IgD-negative memory B cell (primary cell): ENCODE measurements around the gene LELP1. TPM values are rescaled to one million over a fixed set of nuclear protein-coding genes. Genes with fewer than 3 reads are reported as not detected.
"Not testable (repeated sequence)": the region's sequence is repeated elsewhere in the genome, so short reads cannot be mapped to it uniquely, and the experiment has no call there.

ENCODE experiments used
- H3K27ac Mint-ChIP-seq, 3 donors: one replicate each; pipeline ENCODE4 v1.8.0; 2020 to 2022; ENCODE audit warnings: mild to moderate bottlenecking in 3 of 3, mixed read lengths in 3 of 3, moderate library complexity in 1 of 3
- H3K27me3 Mint-ChIP-seq: one replicate; pipeline ENCODE4 v1.8.0; 2021; ENCODE audit warnings: mixed read lengths
- H3K36me3 Mint-ChIP-seq: one replicate; pipeline ENCODE4 v1.8.0; 2020; ENCODE audit warnings: mild to moderate bottlenecking, mixed read lengths
- H3K4me1 Mint-ChIP-seq, 3 donors: one replicate each; pipeline ENCODE4 v1.8.0; 2020 to 2022; ENCODE audit warnings: mixed read lengths in 3 of 3, mild to moderate bottlenecking in 1 of 3
- H3K4me3 Mint-ChIP-seq, 4 donors: one replicate each; pipeline ENCODE4 v1.8.0; 2020 to 2022; ENCODE audit warnings: mild to moderate bottlenecking in 4 of 4, mixed read lengths in 4 of 4, moderate library complexity in 3 of 4
- H3K9me3 Mint-ChIP-seq, 3 donors: one replicate each; pipeline ENCODE4 v1.8.0; 2020 to 2021; ENCODE audit warnings: mixed read lengths in 3 of 3, mild to moderate bottlenecking in 1 of 3
- polyA plus RNA-seq: library from polyadenylated mRNA; unstranded; fragments of 300-500 nt; fragmentation: Illumina TruSeq; gene quantifications from one replicate; pipeline ENCODE4 v1.2.3, GENCODE V29; 2021

The LELP1 gene
- polyA plus RNA-seq, 1 donor from 2014 or later = not detected

DNA sequence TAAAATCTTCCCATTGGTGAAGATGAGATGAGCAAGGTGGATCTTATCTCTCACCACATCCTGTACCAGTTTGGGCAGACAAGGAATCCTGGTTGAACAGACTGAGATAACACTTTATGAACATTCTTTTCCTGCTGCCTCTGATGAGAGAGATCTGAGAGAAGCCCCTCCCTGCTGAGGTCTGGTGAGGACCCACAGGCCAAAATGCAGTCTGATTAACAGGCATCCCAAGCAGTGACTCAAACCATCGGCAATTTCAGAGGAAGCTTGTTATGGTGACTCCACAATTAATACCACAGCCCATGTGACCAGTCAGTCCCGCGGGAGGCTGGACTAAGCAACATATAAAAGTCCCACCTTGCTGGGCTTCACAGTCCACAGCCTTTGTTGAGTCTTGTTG, 14.0 kb downstream of the LELP1 start, which contains the start of gene PRR9:
PRR9 (plus strand) TSS at position 373 of the 400 bp plus-strand sequence. CDS start 561 bp downstream, outside the sequence.
- peaks cover 3% of the 10 kb centered on the region for H3K36me3 Mint-ChIP-seq
- no peak within 1 kb of the TSS for H3K27ac Mint-ChIP-seq
- H3K4me3 Mint-ChIP-seq = no peak within 1 kb of the TSS
- peaks cover 2% of the 10 kb centered on the region for H3K27me3 Mint-ChIP-seq
- peaks cover 0 to 5% (median 0%) of the 10 kb centered on the region in 3 donors for H3K9me3 Mint-ChIP-seq
- H3K4me1 Mint-ChIP-seq = no peaks in the 10 kb centered on the region

- H3K27ac Mint-ChIP-seq = no peak overlapping the region
Measured at GRCh38 chr1:153217744-153218416, 14.7 kb downstream of the LELP1 start.

GRCh38 chr1:153220606-153221303, 17.5 kb downstream of the LELP1 start:
- no peak overlapping the region for H3K4me3 Mint-ChIP-seq
- H3K27me3 Mint-ChIP-seq = peaks cover 11% of the 10 kb centered on the region
- peaks cover 3% of the 10 kb centered on the region for H3K36me3 Mint-ChIP-seq
- H3K27ac Mint-ChIP-seq = no peak overlapping the region
- H3K4me1 Mint-ChIP-seq = peaks cover 0 to 2% (median 0%) of the 10 kb centered on the region in 3 donors
- no peaks in the 10 kb centered on the region for H3K9me3 Mint-ChIP-seq

More at GRCh38 chr1:153217744-153218416, 14.7 kb downstream of the LELP1 start:
- H3K4me1 Mint-ChIP-seq = no peaks in the 10 kb centered on the region
- H3K36me3 Mint-ChIP-seq = peaks cover 3% of the 10 kb centered on the region
- peaks cover 2% of the 10 kb centered on the region for H3K27me3 Mint-ChIP-seq
- H3K9me3 Mint-ChIP-seq = peaks cover 0 to 5% (median 0%) of the 10 kb centered on the region in 3 donors
- H3K4me3 Mint-ChIP-seq = no peak overlapping the region

DNA sequence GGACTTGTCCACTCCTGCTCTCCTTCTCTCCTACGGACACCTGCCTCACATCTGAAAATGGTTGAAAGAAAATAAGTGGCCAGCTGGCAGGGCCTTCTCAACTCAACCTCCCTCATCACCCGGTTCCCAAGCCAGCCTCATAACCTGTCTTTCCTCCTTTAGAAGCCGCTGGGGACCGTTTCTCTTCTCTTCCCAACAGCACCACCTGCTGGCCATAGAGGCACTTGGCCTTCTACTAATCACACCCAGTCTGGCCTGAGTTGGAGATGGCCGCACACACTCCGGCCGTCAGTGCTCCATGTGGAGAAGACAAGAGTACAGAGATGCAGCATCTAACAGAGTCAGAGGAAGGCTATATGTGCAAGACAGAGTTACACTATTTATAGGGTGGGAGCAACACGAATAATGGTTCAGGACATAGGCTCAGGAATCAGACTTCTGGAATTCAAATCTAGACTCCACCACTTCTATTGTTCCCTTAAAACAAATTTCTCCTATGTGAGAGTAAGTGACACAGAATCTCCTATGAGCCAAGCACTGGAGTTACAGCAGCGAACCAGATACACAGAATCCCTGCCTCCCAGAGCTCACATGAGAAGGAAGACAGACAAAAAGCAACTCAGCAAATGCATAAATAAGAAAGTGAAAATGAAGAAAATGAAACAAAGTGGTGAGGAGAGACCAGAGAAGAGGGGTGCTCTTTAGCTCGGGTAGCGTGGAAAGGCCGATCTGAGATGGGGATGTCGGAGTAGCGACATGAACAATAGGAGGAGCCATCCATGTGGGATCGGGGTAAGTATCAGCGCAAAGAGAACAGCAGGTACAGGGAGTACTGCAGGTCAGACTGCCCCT, 20.0 kb downstream of the LELP1 start:
- peak overlapping the region in 1 of 3 donors; percentile 7 for H3K27ac Mint-ChIP-seq
- H3K27me3 Mint-ChIP-seq, H3K4me3 Mint-ChIP-seq, H3K9me3 Mint-ChIP-seq, H3K36me3 Mint-ChIP-seq, H3K4me1 Mint-ChIP-seq: not testable (repeated sequence)

DNA sequence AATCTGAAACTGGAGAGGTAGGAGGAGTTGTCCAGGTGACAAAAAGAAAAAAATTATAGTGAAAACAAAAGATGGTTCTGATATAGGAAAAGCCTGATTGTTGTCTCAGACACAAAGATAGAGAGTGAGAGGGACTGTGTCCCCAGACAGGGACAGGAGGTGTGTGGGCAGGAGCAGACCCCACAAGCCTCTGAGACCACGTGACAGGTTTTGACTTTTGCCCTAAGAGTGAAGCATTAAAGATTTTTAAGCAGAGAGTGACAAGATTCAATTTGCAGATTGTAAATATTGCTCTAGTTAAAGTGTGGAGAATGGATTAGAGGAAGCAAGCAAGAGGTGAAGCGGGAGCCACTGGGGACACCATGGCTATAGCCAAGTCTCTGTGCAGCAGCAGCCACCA, 24.6 kb downstream of the LELP1 start:
- no peaks in the 10 kb centered on the region for H3K9me3 Mint-ChIP-seq
- H3K27me3 Mint-ChIP-seq = peaks cover 9% of the 10 kb centered on the region
- peaks cover 0 to 5% (median 2%) of the 10 kb centered on the region in 3 donors for H3K4me1 Mint-ChIP-seq
- H3K36me3 Mint-ChIP-seq = peaks cover 1% of the 10 kb centered on the region
- H3K27ac Mint-ChIP-seq = no peak overlapping the region
- H3K4me3 Mint-ChIP-seq = no peak overlapping the region

DNA sequence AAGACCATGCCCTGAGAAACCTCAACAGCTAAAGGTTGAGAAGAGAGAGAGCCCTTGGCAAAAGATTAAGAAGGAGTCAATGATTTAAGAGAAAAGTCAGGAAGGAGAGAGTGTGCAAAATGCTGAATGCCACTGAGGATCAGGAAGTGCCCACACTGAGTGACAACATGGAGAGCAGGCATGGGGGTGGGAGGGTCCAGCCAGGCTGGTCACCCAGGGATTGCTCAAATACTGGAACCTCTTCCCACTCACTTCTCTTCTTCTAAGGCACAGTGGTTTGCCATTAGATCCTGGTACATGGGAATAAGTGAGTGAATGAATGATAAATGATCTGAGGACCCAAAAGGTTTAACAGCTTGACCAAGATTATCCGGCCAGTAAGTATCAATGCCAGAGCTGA, 25.3 kb downstream of the LELP1 start:
- Mint-ChIP-seq H3K4me1 (peaks cover 0 to 3% (median 2%) of the 10 kb centered on the region in 3 donors), H3K4me3 (no peak overlapping the region), H3K9me3 (no peaks in the 10 kb centered on the region), H3K36me3 (peaks cover 1% of the 10 kb centered on the region), H3K27me3 (peaks cover 4% of the 10 kb centered on the region), H3K27ac (no peak overlapping the region)

DNA sequence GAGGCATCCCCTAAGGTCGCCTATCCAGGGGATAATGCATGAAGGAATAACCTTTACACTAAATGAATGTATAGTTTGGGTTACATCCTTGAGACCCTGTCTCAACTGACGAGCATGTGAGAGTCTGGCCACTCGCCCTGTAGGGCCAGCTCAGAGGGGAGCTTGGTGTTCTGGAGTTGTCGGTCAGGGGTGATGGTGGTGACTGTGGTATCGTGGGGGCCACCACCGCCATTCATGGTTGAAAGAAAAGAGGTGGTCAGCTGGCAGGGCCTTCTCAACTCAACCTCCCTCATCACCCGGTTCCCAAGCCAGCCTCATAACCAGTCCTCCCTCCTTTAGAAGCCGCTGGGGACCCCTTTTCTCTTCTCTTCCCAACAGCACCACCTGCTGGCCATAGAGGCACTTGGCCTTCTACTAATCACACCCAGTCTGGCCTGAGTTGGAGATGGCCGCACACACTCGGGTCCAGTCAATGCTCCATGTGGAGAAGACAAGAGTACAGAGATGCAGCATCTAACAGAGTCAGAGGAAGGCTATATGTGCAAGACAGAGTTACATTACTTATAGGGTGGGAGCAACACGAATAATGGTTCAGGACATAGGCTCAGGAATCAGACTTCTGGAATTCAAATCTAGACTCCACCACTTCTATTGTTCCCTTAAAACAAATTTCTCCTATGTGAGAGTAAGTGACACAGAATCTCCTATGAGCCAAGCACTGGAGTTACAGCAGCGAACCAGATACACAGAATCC, 26.0 kb downstream of the LELP1 start:
- H3K4me3 Mint-ChIP-seq, H3K27me3 Mint-ChIP-seq, H3K27ac Mint-ChIP-seq, H3K9me3 Mint-ChIP-seq, H3K36me3 Mint-ChIP-seq, H3K4me1 Mint-ChIP-seq: not testable (repeated sequence)

DNA sequence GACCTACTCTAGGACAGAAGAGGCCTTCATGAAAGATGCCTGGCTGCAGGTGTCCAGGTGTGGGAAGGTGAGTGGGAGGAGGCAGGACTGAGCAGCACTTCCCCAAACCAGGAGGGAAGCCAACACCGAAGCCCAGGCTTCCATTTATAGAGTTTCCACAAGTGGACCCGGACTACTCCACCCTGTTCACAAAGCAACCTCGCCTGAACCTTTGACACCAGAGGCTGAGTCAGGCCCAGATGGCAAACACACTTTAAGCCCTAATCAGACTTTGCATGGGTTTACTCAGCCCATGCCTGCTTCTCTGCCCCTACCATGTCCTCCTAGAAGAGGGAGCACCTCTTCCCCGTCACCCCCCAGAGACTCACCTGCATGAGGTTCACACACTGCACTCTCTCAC, 28.1 kb downstream of the LELP1 start:
- Mint-ChIP-seq H3K27me3 (no peaks in the 10 kb centered on the region), H3K27ac (peak overlapping the region in 1 of 3 donors; percentile 28), H3K9me3 (peaks cover 0 to 2% (median 0%) of the 10 kb centered on the region in 3 donors), H3K36me3 (peaks cover 1% of the 10 kb centered on the region), H3K4me1 (peaks cover 0 to 3% (median 2%) of the 10 kb centered on the region in 3 donors), H3K4me3 (no peak overlapping the region)

GRCh38 chr1:153231785-153232184, 28.6 kb downstream of the LELP1 start:
- H3K9me3 Mint-ChIP-seq = peaks cover 0 to 2% (median 0%) of the 10 kb centered on the region in 3 donors
- no peak overlapping the region for H3K4me3 Mint-ChIP-seq
- H3K27ac Mint-ChIP-seq = no peak overlapping the region
- peaks cover 1% of the 10 kb centered on the region for H3K36me3 Mint-ChIP-seq
- H3K4me1 Mint-ChIP-seq = peaks cover 0 to 3% (median 2%) of the 10 kb centered on the region in 3 donors
- no peaks in the 10 kb centered on the region for H3K27me3 Mint-ChIP-seq

GRCh38 chr1:153232553-153232952, 29.3 kb downstream of the LELP1 start:
- H3K4me1 Mint-ChIP-seq = peaks cover 0 to 3% (median 2%) of the 10 kb centered on the region in 3 donors
- no peak overlapping the region for H3K4me3 Mint-ChIP-seq
- H3K9me3 Mint-ChIP-seq = peaks cover 0 to 2% (median 0%) of the 10 kb centered on the region in 3 donors
- H3K27me3 Mint-ChIP-seq = no peaks in the 10 kb centered on the region
- H3K27ac Mint-ChIP-seq = no peak overlapping the region
- H3K36me3 Mint-ChIP-seq = peaks cover 1% of the 10 kb centered on the region

- Mint-ChIP-seq H3K27me3 (no peaks in the 10 kb centered on the region), H3K27ac (no peak overlapping the region), H3K36me3 (peaks cover 1% of the 10 kb centered on the region), H3K4me3 (peak overlapping the region in 1 of 4 donors; percentile 69), H3K4me1 (peaks cover 0 to 3% (median 2%) of the 10 kb centered on the region in 3 donors), H3K9me3 (peaks cover 0 to 2% (median 0%) of the 10 kb centered on the region in 3 donors)
Measured at GRCh38 chr1:153233448-153233847, 30.2 kb downstream of the LELP1 start.

- Mint-ChIP-seq H3K4me3 (no peak overlapping the region), H3K4me1 (no peaks in the 10 kb centered on the region), H3K27me3 (no peaks in the 10 kb centered on the region), H3K36me3 (no peaks in the 10 kb centered on the region), H3K27ac (no peak overlapping the region), H3K9me3 (peaks cover 0 to 2% (median 0%) of the 10 kb centered on the region in 3 donors)
Measured at GRCh38 chr1:153238527-153238926, 35.3 kb downstream of the LELP1 start.

DNA sequence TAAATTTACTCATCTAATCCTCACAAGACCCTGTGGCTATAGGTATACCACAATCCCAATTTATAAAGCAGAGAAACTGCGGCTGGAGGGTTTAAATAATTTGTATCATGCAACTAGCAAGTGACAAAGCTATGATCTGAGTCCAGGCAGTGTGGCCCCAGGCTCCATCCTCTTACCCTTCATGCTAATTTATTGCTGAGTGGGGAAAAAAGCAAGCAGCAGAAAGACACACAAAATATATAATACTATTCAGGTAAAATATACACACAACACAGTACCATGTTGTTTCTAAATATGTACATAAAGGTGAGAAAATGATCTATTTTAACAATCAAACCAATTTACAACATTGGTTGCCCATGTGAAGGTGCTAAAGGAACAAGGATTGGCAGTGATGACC, 38.9 kb downstream of the LELP1 start:
- Mint-ChIP-seq H3K4me3 (no peak overlapping the region), H3K4me1 (no peaks in the 10 kb centered on the region), H3K27ac (no peak overlapping the region), H3K9me3 (peaks cover 3 to 7% (median 3%) of the 10 kb centered on the region in 3 donors), H3K27me3 (peaks cover 1% of the 10 kb centered on the region), H3K36me3 (no peaks in the 10 kb centered on the region)

DNA sequence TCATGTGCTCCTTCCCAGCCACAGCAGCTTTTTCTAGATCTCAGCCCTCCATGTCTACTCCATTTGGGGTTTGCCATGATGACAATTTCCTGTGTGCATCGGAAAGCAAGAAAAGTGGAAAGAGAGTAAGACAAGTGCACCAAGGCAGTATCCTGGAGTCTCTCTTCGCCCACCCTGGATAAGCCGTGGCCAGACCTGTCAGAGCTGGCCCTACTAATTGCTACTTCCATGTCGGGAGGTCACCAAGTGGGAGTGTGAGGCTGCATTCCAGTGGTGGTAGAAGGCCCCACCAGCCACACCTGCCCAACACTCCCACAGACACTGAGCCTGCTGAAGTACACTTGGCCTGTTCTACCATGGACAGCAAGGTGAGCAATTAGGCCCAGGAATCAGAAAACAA, 42.2 kb downstream of the LELP1 start:
- Mint-ChIP-seq H3K9me3 (peaks cover 3 to 7% (median 3%) of the 10 kb centered on the region in 3 donors), H3K27ac (no peak overlapping the region), H3K27me3 (peaks cover 9% of the 10 kb centered on the region), H3K4me3 (no peak overlapping the region), H3K4me1 (no peaks in the 10 kb centered on the region), H3K36me3 (peaks cover 2% of the 10 kb centered on the region)
